Measurements from ENCODE around the gene CRHR1.

Gene CRHR1

GRCh38 chr17:45790296-45790922 is 6.3 kb downstream of the CRHR1 start:
- DNase-seq = no peak

GRCh38 chr17:45791041-45791582 is 7.0 kb downstream of the CRHR1 start:
- no peak for DNase-seq

GRCh38 chr17:45791935-45792334 is 7.8 kb downstream of the CRHR1 start:
- peak in 1 of 2 experiments; percentile 23 for DNase-seq

GRCh38 chr17:45792437-45792836 is 8.3 kb downstream of the CRHR1 start:
- no peak for DNase-seq

- no peak for DNase-seq
Measured at GRCh38 chr17:45792995-45793755, 9.1 kb downstream of the CRHR1 start.

- no peak for DNase-seq
Measured at GRCh38 chr17:45793999-45794540, 9.9 kb downstream of the CRHR1 start.

GRCh38 chr17:45794840-45795239 is 10.7 kb downstream of the CRHR1 start:
- DNase-seq = no peak

GRCh38 chr17:45800816-45801215 is 16.7 kb downstream of the CRHR1 start:
- DNase-seq = no peak

GRCh38 chr17:45801421-45801820 is 17.3 kb downstream of the CRHR1 start:
- DNase-seq = no peak

- no peak for DNase-seq
Measured at GRCh38 chr17:45808845-45809244, 24.7 kb downstream of the CRHR1 start.

GRCh38 chr17:45809499-45809898 is 25.4 kb downstream of the CRHR1 start:
- DNase-seq = no peak

- no peak for DNase-seq
Measured at GRCh38 chr17:45812102-45812501, 28.0 kb downstream of the CRHR1 start.

- no peak for DNase-seq
Measured at GRCh38 chr17:45813048-45813725, 29.1 kb downstream of the CRHR1 start.

- no peak for DNase-seq
Measured at GRCh38 chr17:45814622-45815606, 30.8 kb downstream of the CRHR1 start.

GRCh38 chr17:45815752-45816151 is 31.6 kb downstream of the CRHR1 start:
- DNase-seq = no peak

GRCh38 chr17:45818041-45818440 is 33.9 kb downstream of the CRHR1 start:
- no peak for DNase-seq

GRCh38 chr17:45818699-45819098 is 34.6 kb downstream of the CRHR1 start:
- no peak for DNase-seq

- no peak for DNase-seq
Measured at GRCh38 chr17:45819632-45820031, 35.5 kb downstream of the CRHR1 start.

- no peak for DNase-seq
Measured at GRCh38 chr17:45820052-45820780, 36.1 kb downstream of the CRHR1 start.

GRCh38 chr17:45821147-45821546 is 37.0 kb downstream of the CRHR1 start:
- DNase-seq = no peak

- DNase-seq = no peak
Measured at GRCh38 chr17:45823598-45823997, 39.5 kb downstream of the CRHR1 start.

Data from NCI-H187 (cell line).